Psoas muscle (tissue), 8 donors: ENCODE results near the gene ZNF618. TPM values are rescaled to one million over a fixed set of nuclear protein-coding genes. Genes with fewer than 3 reads are reported as not detected.

ENCODE experiments used
- ATAC-seq, 4 donors: fragments of 200-7000 bp; cut with Tn5 transposase; one replicate each; pipeline ENCODE4 v1.9.1; 2020; ENCODE audit warnings: moderate library complexity in 3 of 4, mild to moderate bottlenecking in 2 of 4
- DNase-seq, 2 donors: peaks; one replicate each; pipeline ENCODE4 v3.0.0-alpha.2; 2020
- H3K27ac ChIP-seq: fragments of 200-600 bp; one replicate; pipeline ENCODE4 v1.8.0; 2022
- H3K27me3 ChIP-seq, 3 donors: fragments of 200-600 bp in 1 of 3; one replicate each; pipeline versions ENCODE4 v1.6.1 to v1.8.0; 2013 to 2022; ENCODE audit warnings: low read length in 2 of 3, mild to moderate bottlenecking in 2 of 3, moderate library complexity in 1 of 3; ENCODE audit not compliant: insufficient read depth in 3 of 3
- H3K36me3 ChIP-seq, 2 donors: fragments of 200-600 bp in 1 of 2; one replicate each; pipeline versions ENCODE4 v1.6.1 to v1.8.0; 2013 to 2022; ENCODE audit warnings: low read depth in 1 of 2, mild to moderate bottlenecking in 1 of 2, moderate library complexity in 1 of 2; ENCODE audit not compliant: insufficient read depth in 1 of 2
- H3K4me1 ChIP-seq: fragments of 200-600 bp; one replicate; pipeline ENCODE4 v1.8.0; 2022
- H3K4me3 ChIP-seq: fragments of 200-600 bp; one replicate; pipeline ENCODE4 v1.8.0; 2022; ENCODE audit warnings: mild to moderate bottlenecking
- H3K9me3 ChIP-seq: fragments of 200-600 bp; one replicate; pipeline ENCODE4 v1.8.0; 2022
- CTCF ChIP-seq: fragments of 200-600 bp; IDR thresholded peaks from one replicate; pipeline ENCODE4 v1.8.0; 2022; ENCODE audit warnings: antibody characterized with exemption
- WGBS, 3 donors: extraction: QIAGEN DNeasy Blood & Tissue Kit; methylation state at CpG; one replicate each; pipeline versions ENCODE4 v1.1.6 to v1.1.7; 2013; 5-methylcytosine and 5-hydroxymethylcytosine counted together
- intact Hi-C, 2 donors: fragments of 100-400 bp; cut with DNase I; formaldehyde crosslinking; loops; one replicate each; pipeline versions ENCODE4 v1.11.0 to v1.14.2; 2022
- polyA plus RNA-seq, 3 donors: library from polyadenylated mRNA; stranded (reverse); fragments of 200-250 nt; gene quantifications; one replicate each; pipeline ENCODE4 v1.2.3, GENCODE V29; 2013
- total RNA-seq, 4 donors: library from RNA; stranded (reverse); fragmentation: NEBNext Ultra II Directional in 2 of 4; extraction: Animal tissue kit (Norgen Biotek cat#: 25700) in 2 of 4; gene quantifications; one replicate each; pipeline versions ENCODE4 v1.2.1 to v1.2.4, GENCODE V29; 2021 to 2023
- donor health status: healthy with polysubstance abuse.
- donor health status: DM: no; HTN: no; CAD: no; lungs with moderate emphysema.
- donor health status: Bipolar disorder and iron deficiency.
- donor health status: healthy.
- donor health status: DM: yes; HTN: yes; CAD: no.
- donor health status: DM: no; HTN: no; CAD: no.
- donor health status: DM: no; HTN: no; CAD: no.
- donor health status: DM: yes; HTN: yes; CAD: no.

ZNF618 gene
- total and polyA plus RNA-seq, 7 donors: 0.31 to 2.7 (median 1.2) TPM

DNA sequence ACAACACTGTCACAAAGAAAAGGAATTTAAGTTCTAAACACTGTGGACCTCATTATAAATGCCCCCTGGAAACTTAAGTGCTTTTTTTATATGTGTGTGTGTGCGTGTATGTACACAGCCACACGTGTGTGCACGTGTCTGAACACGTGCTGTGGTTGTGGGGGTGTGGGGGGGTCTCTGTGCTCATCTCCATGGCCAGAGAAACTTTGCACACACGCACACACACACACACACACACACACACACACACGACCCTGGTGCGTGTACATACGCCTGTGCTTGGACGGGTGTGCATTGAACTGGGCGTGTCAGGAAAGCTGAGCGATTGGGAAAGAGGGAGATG lies 174.1 kb downstream of the ZNF618 start:
- Histone ChIP-seq H3K27ac (no peak overlapping the region), H3K4me3 (no peak overlapping the region), H3K36me3 (peaks cover 0 to 29% of the 10 kb centered on the region in 2 donors), H3K4me1 (no peaks in the 10 kb centered on the region), H3K27me3 (no peaks in the 10 kb centered on the region), H3K9me3 (no peaks in the 10 kb centered on the region)
- TF ChIP-seq CTCF: no peak
- WGBS, 3 donors: 93 to 95% (median 93%) methylated on average over 11 of the region's 11 CpGs
- intact Hi-C loops: no loop called here
- ATAC-seq (no peak), DNase-seq (no peak)

- WGBS, 3 donors: 94 to 98% (median 95%) methylated on average over 6 of the region's 6 CpGs
- H3K9me3 ChIP-seq: no peaks in the 10 kb centered on the region
- no peak overlapping the region for H3K27ac ChIP-seq
- peaks cover 0 to 29% of the 10 kb centered on the region in 2 donors for H3K36me3 ChIP-seq
- H3K4me1 ChIP-seq: no peaks in the 10 kb centered on the region
- H3K27me3 ChIP-seq: no peaks in the 10 kb centered on the region
- no peak overlapping the region for H3K4me3 ChIP-seq
- DNase-seq: no peak
- intact Hi-C loops: no loop called here
- no peak for TF ChIP-seq CTCF
- no peak for ATAC-seq
Measured at GRCh38 chr9:114050646-114051045, 174.5 kb downstream of the ZNF618 start.

DNA sequence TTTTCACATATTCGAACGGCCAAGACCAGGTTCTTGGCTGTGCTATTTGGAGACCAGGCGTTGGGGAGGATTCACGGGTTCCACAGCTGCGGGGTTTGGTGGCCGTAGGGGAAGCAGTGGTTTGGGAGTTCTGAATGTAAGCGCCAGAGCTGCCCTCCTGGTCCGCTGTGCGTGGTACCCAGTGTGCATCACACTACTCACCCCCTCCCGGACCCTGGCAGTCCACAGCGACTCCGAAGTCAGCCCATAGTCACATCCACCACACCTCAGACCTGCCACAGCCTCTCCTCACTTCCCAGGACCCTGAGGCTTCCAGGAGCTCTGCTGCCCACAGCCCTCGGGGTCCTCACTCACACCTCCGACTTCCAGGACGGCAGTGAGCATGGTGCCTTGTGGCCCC lies 175.2 kb downstream of the ZNF618 start:
- ATAC-seq: no peak
- intact Hi-C loops: no loop called here

GRCh38 chr9:114051706-114052105 lies 175.6 kb downstream of the ZNF618 start:
- 86 to 92% (median 86%) methylated on average over 7 of the region's 7 CpGs for WGBS, 3 donors
- TF ChIP-seq CTCF: no peak
- Histone ChIP-seq H3K4me1 (no peaks in the 10 kb centered on the region), H3K27me3 (no peaks in the 10 kb centered on the region), H3K36me3 (peaks cover 0 to 27% of the 10 kb centered on the region in 2 donors), H3K27ac (no peak overlapping the region), H3K9me3 (no peaks in the 10 kb centered on the region), H3K4me3 (no peak overlapping the region)
- intact Hi-C loops: no loop called here
- DNase-seq: no peak
- ATAC-seq: no peak

More for the DNA sequence above, 175.2 kb downstream of the ZNF618 start:
- Histone ChIP-seq H3K27me3 (no peaks in the 10 kb centered on the region), H3K36me3 (peaks cover 0 to 29% of the 10 kb centered on the region in 2 donors), H3K9me3 (no peaks in the 10 kb centered on the region), H3K27ac (no peak overlapping the region), H3K4me3 (no peak overlapping the region), H3K4me1 (no peaks in the 10 kb centered on the region)
- 94 to 98% (median 95%) methylated on average over 15 of the region's 15 CpGs for WGBS, 3 donors
- DNase-seq: no peak
- TF ChIP-seq CTCF: no peak

GRCh38 chr9:114053246-114054005 lies 177.3 kb downstream of the ZNF618 start:
- TF ChIP-seq CTCF: no peak
- Histone ChIP-seq H3K36me3 (peaks cover 0 to 20% of the 10 kb centered on the region in 2 donors), H3K4me3 (no peak overlapping the region), H3K4me1 (no peaks in the 10 kb centered on the region), H3K27ac (no peak overlapping the region), H3K27me3 (no peaks in the 10 kb centered on the region), H3K9me3 (no peaks in the 10 kb centered on the region)
- WGBS, 3 donors: 86 to 92% (median 87%) methylated on average over 8 of the region's 8 CpGs
- intact Hi-C loops: no loop called here
- DNase-seq: no peak
- ATAC-seq: no peak
